Measurements from ENCODE around the gene SSUH2.
"Not testable (repeated sequence)": the region's sequence is repeated elsewhere in the genome, so short reads cannot be mapped to it uniquely, and the experiment has no call there.

Gene SSUH2

DNA sequence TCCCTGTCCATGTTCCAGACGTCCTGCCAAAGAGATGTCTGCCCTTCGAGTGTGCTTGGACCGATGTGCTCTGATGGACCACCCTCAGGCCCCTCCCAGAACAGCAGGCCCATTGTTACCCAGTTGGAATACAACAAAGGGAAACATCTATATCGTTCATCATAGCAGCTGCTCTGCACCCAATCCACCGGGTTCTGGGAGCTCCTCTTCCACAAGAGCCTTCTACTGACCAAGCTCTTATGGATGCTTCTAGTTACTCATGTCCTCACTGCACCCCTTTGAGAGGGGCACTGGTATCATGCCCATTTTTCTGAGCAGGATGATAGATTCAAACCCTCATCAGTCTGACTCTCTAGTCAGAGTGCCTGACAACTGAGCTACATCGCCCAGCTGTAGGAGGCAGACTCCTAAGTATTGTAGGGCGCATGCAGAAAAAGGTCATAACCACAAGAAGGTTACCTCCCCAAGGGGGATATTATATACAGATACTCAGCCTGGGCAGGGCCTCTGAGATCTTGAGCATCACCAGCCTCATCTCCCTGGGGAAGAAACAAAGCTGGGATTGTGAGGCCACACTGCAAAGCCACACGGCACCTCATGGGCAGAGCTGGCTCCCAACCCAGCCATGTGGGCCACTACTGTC, at the start of gene SSUH2:
TSS of gene SSUH2 (minus strand) at position 51 of the 643 bp plus-strand sequence. CDS start at position 11, 40 bp downstream.
- DNase-seq, result no peak

DNA sequence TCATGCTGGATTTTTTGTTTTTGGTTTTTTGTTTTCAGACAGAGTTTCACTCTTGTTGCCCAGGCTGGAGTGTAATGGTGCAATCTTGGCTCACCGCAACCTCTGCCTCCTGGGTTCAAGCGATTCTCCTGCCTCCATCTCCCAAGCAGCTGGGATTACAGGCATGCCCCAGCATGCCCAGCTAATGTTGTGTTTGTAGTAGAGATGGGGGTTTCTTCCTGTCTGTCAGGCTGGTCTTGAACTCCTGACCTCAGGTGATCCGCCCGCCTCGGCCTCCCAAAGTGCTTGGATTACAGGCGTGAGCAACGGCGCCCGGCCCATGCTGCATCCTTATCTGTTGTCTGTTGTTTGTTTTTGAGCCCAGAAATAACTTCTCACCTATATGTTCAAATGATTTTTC, 46.7 kb upstream of the SSUH2 start:
- DNase-seq, result not testable (repeated sequence)

- not testable (repeated sequence) for DNase-seq
These were observed 40.4 kb upstream of the SSUH2 start for GRCh38 chr3:8684992-8685391.

DNA sequence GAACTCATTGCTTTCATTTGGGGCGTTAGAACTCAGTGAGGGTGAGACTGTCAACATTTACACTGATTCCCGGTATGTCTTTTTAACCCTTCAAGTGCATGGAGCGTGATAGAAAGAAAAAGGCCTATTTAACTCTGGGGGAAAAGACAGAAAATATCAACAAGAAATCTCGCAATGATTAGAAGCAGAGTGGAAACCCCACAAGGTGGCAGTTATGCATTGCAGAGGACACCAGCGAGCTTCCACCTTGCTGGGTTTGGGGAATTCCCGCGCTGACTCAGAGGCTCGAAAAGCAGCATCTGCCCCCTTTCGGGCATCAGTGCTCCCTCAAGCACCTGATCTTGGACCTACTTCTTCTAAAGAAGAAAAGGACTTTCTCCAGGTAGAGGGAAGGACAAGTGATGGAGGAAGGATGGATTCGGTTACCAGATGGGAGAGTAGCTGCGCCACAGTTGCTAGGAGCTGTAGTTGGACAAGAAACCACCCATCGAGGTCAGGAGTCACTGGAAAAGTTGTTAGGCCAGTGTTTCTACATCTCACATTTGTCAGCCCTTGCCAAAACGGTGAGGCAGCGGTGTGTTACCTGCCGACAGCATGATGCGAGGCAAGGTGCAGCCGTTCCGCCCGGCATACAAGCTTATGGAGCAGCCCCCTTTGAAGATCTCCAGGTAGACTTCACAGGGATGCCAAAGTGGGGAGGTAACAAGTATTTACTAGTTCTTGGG, 38.4 kb upstream of the SSUH2 start:
- peak in 1 of 2 donors; percentile 18 for DNase-seq

DNA sequence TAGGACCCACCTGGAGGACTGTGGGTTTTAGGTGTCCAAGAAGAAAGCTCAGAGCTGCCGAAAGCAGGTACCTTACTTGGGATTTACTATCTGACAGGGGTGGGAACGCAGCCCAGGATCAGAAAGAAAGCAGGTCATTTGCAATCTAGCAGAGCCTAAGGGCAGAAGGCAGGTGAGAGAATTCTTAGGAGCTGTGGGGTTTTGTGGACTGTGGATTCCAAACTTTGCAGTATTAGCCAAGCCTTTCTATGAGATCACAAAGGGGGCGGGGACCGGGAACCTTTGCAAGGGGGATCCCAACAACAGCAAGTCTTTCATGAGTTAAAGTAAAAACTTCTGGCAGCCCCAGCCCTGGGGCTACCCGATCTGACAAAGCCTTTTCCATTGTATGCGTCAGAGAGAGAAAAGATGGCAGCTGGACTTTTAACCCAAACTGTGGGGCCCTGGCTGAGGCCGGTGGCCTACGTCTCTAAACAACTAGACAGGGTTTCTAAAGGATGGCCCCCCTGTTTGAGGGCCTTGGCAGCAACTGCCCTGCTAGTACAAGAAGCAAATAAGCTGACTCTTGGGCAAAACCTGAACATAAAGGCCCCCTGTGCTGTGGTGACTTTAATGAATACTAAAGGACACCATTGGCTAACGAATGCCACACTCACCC, 37.4 kb upstream of the SSUH2 start:
- DNase-seq, result not testable (repeated sequence)

DNA sequence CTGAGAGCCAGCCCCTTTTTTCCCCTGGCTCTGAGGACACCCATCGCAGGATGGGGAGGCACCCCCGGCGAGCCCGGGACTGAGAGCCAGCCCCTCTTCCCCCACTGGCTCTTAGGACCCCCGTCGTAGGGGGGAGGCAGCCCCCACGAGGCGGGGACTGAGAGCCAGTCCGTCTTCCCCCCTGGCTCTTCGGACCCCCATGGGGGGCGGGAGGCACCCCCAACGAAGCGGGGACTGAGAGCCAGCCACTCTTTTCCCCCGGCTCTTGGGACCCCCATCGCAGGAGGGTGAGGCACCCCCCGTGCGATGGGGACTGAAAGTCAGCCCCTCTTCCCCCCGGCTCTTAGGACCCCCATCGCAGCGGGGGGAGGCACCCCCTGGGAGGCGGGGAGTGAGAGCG, 36.8 kb upstream of the SSUH2 start:
- DNase-seq, result no peak

GRCh38 chr3:8679817-8680553, 35.4 kb upstream of the SSUH2 start:
- not testable (repeated sequence) for DNase-seq

DNA sequence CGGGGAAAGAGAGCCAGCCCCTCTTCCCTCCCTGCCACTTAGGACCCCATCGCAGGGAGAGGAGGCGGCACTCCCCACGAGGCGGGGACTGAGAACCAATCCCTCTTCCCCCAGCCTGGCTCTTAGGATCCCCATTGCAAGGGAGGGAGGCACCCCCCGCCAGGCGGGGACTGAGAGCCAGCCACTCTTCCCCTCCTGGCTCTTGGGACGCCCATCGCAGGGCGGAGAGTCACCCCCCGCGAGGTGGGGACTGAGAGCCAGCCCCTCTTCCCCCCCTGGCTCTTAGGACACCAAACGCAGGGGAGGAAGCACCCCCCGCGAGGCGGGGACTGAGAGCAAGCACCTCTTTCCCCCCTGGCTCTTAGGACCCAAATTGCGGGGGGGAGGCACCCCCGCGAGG, 34.2 kb upstream of the SSUH2 start:
- DNase-seq, result no peak

DNA sequence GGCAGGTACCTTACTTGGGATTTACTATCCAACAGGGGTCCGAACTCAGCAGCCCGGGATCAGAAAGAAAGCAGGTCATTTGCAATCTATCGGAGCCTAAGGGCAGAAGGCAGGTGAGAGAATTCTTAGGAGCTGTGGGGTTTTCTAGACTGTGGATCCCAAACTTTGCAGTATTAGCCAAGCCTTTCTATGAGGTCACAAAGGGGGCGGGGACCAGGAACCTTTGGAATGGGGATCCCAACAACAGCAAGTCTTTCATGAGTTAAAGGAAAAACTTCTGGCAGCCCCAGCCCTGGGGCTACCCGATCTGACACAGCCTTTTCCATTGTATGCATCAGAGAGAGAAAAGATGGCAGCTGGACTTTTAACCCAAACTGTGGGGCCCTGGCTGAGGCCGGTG, 32.7 kb upstream of the SSUH2 start:
- DNase-seq, result not testable (repeated sequence)

- DNase-seq, result not testable (repeated sequence)
These were observed 31.0 kb upstream of the SSUH2 start for GRCh38 chr3:8675591-8675990.

DNA sequence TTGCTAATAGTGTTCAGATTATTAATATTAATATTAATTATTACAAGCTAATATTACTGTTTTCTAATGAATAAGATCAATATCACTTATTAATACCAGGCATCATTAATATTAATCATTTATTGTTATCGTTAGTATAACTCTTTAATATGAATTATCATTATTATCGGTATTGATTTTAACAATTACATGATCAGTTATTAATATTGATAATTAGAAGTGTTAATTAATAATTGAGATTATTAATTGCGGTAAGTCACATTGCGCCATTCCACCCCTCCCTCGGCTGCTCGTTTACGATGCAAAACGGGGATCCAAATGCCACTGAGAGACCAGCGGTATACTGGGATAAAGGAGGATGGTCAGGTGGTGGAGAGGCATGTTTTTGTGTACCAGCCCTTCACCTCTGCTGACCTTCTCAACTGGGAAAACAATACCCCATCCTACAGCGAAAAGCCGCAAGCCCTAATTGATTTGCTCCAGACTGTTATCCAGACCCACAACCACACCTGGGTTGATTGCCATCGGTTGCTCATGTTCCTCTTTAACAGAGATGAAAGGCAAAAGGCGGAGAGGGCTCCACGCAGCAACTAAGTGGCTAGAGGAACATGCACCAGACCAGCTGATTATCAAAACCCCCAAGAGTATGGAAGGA, 28.6 kb upstream of the SSUH2 start:
- DNase-seq, result no peak

GRCh38 chr3:8669019-8669418, 24.4 kb upstream of the SSUH2 start:
- no peak for DNase-seq

DNA sequence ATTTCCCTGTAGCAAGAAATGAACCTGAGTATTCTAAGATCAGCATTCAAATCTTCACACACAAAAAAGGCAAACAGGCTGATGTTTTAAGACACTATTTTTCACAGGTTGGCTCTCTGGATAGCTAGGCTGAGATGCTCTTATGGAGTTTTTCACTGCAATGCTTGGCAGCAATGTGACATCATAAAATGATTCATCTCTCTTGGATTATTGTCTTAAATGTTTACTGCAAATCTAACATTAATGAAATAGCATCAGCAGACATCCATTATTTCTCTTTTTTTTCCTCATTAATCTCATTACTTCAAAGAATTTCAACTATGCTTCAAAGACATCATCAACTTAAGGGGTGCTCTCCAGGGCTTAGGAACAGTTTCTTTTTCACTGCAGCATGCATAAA, 23.6 kb upstream of the SSUH2 start:
- DNase-seq, result no peak

GRCh38 chr3:8667463-8668091, 23.0 kb upstream of the SSUH2 start:
- no peak for DNase-seq

DNA sequence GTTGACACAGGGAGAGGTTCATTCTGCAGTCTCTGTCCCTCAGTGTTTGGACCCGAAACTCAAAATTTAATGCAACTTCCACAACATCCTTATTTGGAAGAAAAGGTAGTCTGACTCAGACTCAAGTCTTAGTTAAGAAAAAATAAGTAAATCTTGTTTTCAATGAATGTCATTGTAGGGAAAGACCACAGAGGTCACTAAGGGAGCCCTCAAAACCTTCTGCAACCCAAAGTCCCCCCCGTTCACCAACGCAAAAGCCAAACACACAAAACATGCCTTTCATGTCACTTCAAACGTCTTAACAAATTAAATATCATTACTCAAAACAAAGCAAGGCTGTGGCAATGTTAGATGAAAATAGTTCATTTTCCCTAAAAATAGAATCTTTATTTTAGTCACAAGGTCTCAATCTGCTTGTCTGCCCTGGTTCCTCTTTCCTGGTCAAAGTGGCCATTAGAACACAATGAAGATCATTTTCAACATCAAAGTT, 20.9 kb upstream of the SSUH2 start:
- DNase-seq, result no peak

DNA sequence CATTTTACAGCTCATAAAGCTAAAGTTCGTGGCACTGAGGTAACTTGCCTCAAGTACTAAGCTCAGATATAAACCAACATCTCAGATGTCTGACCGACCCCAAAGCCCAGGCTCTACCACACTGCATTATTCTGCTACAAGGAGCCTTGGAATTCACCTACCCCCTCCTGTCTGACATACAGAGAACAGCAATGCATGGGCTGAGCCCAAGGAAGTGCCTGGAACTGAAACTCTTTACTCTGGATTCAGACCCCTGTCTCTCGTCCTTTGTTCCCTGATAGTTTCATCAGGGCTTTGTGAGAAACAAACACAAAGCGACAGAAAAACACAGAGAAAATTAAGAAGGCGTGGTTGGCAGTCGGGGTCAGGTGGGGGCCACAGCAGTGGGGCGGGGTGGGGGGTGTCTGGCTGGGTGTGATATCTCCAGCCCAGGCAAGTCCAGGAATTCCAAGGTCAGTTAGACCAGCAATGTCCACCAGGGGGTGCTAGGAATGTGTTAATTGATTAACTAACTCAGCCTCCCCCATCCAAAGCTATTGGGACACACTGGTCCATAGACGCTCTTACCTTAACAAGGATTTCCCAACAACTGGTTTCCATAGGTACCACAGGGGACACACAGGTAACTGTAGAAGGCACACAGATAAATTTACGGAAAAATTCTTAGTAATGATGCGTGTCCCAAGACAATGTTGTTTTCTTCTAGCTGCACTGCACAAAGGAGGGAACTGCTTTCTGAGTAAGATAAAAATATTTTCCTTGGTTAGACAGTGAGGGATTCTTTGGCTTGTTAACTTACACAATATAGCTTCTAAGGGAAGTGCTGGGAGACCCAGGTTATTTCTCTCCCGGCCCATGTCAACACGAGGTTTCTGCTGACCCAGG, 18.8 kb upstream of the SSUH2 start:
- DNase-seq, result peak; percentile 38 to 70

DNA sequence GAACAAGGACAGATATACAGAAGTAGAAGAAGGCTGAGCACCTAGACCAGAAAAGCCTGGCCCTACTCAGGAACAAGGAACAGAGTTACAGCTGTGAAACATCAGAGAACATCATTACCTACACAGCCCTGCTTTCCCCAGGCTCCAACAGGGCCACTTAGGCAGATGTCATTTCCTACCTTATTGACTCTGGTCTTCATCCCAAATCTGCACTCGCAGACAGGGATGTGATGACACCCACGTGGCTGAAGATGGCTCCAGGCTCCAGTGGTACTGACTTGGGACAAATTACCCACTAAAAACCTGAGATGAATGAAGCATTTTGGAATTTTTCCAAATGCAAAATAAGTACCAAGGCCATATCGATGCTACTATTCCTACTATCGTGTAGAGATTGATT, 18.0 kb upstream of the SSUH2 start:
- DNase-seq, result no peak

- DNase-seq, result no peak
These were observed 15.8 kb upstream of the SSUH2 start for GRCh38 chr3:8660175-8661118.

DNA sequence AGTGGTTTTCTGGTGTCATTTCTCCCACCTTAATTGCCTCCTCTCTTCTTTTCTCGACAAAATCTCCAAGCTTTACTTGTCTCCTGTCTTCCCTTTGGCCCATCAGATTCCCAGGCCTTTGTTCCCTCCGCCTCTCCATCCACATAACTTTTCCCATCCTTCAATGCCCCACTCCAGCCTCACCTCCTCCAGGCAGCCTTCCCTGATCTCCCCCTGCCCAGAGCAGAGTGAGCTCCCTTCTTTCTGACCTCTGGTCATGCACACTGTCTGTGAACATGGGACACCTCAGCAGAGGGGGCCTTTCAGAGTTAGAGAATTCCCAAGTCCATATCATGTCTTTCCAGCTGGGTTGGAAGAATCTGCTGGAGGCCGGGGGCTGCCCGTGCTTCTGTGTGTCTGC, 14.6 kb upstream of the SSUH2 start:
- DNase-seq, result no peak

All from stimulated activated CD4-positive, alpha-beta T cell treated with anti-CD3 and anti-CD28 coated beads, Interleukin-2, amount 100 ng/mL, for 24 hours (primary cell).